NCI-H345 treated with DMSO at 0.1 percent for 48 hours (cell line): ENCODE measurements around the gene CLPTM1L.
"Not testable (repeated sequence)": the region's sequence is repeated elsewhere in the genome, so short reads cannot be mapped to it uniquely, and the experiment has no call there.

ENCODE experiments used
- DNase-seq: peaks from one replicate; lab custom pipeline; 2025; ENCODE audit not compliant: unreplicated experiment; lab: John Stamatoyannopoulos, UW

The CLPTM1L gene

DNA sequence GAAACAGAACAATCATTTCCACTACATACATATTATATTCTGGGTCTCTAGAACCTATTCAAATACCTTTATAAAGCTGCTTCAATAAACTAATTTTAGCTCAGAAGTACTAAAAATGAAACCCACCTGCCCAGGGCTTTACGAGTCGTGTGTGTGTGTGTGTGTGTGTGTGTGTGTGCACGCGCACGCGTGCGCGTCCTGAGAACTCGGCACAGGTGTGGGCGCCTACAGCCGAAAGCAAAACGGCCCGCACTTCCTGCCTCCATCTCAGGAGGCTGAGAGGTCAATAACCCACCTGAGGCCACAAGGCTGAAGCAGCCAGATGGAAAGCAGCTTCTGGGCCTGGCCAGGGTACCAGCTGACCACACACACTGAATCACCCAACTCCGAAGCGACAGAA is 3.0 kb downstream of the CLPTM1L start:
- DNase-seq: no peak

DNA sequence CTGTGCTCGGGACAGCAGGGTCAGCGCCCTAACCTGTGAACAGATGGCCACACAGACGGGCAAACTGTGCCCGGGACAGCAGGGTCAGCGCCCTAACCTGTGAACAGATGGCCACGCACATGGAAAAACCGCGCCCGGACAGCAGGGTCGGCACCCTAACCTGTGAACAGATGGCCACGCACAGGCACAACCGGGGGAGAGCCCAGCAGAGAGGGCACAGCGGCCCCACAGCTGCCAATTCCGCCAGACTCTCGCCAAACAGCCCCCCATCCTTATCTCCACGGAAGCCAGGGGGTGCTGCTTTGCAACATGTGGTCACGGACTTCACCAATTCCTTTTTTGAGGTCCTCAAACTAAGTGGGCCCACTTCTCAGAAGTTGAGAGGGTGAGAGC is 5.1 kb downstream of the CLPTM1L start:
- DNase-seq: not testable (repeated sequence)

DNA sequence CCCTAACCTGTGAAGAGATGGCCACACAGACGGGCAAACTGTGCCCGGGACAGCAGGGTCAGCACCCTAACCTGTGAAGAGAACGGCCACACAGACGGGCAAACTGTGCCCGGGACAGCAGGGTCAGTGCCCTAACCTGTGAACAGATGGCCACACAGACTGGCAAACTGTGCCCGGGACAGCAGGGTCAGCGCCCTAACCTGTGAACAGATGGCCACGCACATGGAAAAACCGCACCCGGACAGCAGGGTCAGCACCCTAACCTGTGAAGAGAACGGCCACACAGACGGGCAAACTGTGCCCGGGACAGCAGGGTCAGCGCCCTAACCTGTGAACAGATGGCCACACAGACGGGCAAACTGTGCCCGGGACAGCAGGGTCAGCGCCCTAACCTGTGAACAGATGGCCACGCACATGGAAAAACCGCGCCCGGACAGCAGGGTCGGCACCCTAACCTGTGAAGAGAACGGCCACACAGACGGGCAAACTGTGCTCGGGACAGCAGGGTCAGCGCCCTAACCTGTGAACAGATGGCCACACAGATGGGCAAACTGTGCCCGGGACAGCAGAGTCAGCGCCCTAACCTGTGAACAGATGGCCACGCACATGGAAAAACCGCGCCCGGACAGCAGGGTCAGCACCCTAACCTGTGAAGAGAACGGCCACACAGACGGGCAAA is 5.6 kb downstream of the CLPTM1L start:
- not testable (repeated sequence) for DNase-seq

DNA sequence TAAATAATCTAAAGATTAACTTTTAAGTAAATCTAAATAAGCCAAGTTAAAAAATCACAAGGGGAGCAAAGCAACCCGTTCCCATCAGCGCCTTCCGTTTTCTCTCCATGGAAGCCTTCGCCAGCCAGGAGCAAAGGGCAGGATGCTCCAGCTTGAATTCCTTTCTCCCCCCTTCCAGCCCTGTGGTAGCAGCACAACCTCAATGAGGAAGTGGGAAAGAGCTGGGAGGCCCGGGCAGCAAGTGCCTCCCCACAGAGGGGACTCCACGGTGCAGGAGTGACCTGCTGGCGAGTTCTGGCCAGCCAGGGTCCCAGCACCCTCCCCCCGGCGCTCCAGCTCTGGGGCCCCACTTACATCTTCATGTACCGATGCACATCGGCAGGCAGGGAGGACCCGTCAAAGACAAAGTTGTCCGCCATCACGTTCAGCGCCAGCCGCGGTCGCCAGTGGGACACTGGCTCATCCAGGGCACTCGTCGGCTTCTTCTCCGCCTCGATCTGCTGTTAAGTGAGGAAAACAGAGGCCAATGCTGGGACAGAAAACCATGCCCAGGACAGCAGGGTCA is 6.3 kb downstream of the CLPTM1L start:
- DNase-seq: no peak

DNA sequence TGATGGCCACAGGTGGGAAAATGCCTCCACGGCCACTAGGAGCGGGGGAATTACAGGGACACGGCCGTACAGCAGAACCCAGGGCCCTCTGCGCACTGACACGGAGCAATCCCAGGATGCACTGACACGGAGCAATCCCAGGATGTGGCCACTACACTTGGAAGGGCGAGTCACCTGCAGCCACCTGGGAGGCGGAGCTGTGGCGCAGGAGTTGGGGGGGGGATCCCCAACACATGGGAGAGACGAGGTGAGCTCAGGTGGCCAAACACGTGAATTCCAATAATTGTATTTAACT is 6.8 kb downstream of the CLPTM1L start:
- no peak for DNase-seq

DNA sequence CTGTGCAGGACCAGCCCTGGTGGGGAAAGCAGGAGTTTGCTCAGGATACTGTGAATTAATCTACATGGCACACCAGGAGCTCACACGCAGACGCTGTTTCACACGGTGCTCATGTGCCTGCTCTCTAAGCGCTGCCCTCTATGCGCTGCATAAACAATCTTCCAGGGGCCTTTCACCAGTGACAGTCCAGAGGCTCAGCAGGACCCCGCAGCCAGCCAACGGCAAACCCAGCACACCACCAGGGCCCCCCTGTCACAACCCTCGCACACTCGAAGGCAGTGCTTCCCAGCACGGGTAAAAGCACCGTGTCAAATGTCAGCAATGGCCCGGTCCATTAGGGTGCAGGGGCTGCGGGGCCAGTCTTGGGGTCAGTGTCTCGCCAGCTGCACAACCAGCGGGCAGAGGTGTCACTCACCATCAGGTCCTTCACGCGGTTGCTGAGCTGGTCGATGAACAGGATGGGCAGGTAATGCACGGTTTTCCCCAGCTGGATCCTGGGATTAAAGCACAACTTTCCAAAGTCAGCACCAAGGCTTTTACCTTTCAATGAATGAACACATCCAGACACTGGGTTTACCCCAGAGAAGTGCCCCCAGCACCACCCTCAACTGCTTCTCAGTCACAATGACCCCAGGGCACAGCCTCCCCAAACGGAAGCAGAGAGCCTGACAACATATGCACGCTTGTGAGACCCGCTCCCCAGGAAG is 7.3 kb downstream of the CLPTM1L start:
- no peak for DNase-seq

DNA sequence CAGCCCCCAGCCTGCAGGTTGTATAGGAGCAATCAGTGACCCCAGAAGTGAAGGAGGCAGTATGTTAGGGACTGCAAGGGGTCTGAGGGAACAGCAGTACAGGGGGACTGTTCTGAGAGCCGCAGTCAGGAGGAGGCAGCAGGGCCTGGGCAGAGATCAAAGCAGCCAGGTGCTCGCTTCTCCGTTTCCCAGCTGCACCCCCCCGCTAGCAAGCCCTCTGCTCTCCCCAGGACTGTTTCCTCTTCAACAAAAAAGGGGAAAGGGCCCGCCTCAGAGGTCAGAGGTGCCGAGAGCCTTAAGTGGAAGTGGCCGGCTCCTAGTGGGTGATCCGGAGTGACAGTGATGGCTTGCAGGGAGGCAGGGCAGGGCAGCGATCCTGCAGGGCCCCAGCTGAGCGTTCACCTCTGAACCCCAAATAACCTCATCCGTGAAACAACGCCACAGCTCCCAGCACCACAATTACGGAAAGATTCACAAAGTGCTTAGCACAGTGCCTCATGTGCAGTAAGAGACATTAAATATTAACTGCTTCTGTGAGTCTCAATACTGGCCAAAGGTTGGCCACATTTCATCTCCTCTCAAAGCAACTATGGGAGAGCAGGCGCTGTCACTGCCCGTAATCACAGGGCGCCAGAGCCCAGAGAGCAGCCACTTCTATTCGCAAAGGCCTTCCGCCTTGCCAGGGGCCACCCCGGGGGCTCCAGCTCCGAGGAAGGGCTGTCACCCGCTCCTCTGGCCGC is 8.0 kb downstream of the CLPTM1L start:
- DNase-seq: no peak

DNA sequence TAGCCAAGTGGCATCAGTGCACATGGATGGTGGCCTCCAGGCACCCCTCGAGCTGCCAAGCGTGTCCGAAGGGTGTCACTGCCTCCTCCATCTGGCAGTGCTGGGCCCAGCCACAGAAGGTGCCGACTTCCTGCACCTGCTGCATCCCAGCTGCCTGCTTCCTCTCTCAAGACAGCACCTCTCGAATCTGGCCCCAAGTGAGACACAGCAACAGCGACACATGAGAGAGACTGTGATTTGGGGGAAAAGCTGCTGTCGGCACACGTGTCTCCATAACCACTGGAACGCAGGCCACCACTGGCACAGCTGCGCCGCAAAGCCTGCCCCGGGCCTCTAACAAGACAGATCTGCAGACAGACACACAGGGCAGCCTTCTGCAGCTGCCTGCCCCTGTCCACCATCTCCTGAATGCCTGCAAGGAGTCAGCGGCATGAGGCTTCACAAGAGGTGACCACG is 8.8 kb downstream of the CLPTM1L start:
- no peak for DNase-seq

DNA sequence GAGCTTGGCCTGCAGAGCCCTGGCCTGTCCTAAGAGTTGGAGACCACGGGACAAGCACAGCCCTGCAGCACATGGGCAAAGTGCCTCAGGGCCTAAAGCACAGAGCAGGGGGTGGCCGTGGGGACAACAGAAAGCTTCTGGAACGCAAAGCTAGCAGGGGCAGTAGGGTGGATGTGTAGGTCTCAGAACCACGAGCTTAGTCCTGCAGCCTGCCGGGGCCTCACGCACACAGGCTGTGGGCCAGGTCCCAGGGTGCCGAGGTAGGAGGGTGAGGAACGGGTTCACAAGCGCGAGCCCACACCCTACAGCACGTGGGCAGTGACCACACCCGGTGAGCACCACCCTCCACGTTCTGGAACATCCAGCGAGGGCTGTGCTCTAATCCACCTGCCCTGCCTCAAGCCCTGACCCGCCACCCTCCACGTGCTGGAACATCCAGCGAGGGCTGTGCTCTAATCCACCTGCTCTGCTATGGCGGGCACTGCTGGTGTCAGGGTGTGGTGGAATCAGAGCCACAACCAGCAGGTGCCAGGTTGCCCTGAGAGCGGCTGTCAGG is 9.3 kb downstream of the CLPTM1L start:
- no peak for DNase-seq

DNA sequence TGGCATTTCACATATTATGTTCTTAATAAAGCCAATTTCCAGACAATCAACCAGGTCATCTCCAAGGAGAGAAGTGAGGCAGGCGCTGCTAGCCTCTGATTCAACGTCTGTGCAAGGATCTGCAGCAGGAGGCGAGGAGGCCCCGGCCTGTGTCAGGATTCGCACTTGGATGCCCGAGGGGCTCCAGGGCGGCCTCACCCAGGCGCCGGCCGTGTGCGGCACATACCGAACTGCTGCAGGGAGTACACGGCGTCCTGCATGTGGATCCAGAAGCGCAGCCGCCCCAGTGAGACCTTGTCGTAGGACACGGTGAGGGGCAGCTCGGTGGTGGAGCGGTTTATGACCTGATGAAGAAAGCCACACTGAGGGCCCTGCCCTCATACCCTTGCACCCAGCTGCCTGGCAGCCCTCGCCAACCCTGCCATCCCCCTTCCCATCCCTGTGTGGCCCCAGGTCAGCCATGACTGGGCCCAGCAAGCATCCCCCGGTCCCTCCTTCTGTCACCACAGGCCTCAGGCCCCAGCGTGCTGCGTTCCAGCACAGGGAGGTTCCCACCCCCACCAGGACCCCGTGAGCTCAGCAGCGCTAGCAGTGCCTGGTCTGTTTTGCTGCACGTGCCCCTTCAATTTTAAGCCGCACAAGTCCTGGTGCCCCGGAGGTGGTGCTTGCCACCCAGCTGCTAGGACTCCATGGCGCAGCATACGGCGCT is 9.9 kb downstream of the CLPTM1L start:
- no peak for DNase-seq

DNA sequence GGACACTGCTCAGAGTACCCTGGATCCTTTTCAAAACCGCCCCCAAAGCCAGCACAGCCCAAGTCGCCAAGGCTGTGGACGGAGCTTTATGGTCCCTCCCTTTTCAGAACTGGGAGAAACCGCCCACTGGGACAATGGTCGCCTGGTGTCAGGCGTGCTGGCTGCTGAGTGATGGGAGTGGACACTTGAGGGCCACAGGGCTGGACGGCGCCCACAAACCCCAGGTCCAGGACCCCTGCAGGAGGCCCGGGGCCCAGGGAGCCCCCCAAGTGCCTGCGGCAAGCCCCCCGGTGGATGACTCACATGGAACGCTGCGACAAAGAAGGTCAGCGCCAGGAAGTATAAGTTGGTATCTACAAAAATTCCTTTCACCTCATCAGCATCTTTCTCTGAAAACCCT is 10.9 kb downstream of the CLPTM1L start:
- DNase-seq: no peak

DNA sequence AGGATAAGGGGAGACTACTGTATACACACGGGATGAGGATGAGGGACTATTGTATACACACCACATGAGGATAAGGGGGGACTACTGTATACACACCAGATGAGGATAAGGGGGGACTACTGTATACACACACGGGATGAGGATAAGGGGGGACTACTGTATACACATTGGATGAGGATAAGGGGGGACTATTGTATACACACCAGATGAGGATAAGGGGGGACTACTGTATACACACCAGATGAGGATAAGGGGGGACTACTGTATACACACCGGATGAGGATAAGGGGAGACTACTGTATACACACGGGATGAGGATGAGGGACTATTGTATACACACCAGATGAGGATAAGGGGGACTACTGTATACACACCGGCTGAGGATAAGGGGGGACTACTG is 11.6 kb downstream of the CLPTM1L start:
- not testable (repeated sequence) for DNase-seq

DNA sequence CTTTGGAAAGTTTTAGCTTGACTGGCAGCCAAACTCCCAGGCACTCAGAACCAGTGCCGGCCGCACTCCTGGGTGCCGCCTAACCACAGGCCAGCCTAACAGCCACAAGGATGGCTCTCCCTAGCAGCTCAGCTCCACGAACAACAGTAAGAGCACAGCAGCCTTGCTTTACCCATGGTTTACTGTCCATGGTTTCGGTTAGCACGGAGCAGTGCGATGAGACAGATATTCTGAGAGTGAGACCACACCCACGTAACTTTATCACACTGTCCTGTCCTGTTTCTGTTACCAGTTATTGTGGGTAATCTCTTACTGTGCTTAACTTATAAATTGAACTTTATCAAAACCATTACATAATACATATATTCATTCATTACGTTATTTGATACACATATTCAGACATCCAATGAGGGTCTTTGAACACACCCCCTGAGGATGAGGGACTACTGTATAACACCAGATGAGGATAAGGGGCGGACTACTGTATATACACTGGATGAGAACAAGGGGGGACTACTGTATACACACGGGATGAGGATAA is 12.4 kb downstream of the CLPTM1L start:
- no peak for DNase-seq

DNA sequence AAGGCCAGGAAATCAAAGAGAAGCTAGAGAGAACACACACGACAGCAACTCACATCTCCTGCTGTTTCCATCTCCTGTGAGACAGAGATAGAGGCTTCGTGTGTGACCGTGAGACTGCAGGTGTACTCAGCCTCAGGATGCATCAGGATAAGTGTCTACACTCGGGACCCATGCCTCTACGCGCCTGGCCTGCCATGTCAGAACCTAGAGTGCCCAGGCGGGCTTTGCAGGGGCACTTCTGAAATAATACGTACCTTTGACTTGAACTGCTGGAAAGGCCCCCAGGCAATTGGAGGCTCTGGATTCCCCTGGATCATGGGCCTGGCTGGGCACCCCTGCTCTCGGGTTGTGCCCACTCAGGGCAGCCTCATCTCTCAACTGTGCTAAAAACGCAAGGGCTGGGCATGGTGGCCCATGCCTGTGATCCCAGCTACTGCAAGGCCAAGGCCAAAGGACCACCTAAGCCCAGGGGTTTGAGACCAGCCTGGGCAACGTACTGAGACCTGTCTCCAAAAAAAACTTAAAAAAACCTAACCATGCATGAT is 13.0 kb downstream of the CLPTM1L start:
- DNase-seq: no peak

DNA sequence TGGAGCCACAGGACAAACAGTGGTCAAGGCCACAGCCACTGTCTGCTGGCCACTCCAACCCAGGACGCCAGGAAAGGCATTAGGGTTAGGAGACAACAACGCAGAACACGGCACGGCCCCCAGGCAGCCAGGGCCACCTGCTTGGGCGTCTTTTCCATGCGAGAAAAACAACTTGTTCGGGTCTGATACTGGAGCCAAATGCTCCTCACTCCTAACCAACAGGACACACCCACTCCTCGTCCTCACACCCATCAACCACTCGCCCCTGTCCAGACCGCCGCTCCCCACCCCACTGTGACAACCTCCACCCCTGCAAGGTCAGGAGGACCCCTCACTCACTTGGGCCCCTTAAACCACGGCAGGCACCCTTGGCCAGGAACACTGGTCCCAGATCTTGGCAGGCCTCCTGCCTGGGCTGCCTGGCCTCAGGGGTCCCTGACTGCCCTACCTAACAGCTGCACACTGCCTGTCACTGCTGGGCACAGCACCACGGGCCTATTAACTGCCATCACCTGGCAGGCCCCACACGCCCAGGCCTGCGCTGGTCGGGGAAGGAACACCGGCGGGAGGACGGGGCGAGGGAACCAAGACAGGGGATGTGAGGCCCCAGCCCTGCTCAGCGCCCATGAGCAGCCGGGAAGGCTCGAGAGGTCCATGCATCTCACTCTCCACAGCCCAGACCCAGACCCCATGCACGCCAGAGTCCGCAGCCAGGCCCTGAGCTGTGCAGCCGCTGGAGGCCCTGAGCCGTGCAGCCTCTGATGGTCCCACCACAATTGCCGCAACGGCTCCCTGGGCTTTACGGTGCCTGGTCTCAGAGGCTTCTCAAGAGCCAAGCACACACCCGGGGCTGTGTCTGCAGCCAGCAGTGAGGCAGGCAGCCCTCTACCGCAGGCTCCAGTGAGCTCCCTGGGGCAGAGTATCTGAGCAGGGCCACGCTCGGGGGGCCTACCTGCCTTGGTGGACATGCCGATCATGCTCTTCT is 13.8 kb downstream of the CLPTM1L start:
- DNase-seq: no peak

DNA sequence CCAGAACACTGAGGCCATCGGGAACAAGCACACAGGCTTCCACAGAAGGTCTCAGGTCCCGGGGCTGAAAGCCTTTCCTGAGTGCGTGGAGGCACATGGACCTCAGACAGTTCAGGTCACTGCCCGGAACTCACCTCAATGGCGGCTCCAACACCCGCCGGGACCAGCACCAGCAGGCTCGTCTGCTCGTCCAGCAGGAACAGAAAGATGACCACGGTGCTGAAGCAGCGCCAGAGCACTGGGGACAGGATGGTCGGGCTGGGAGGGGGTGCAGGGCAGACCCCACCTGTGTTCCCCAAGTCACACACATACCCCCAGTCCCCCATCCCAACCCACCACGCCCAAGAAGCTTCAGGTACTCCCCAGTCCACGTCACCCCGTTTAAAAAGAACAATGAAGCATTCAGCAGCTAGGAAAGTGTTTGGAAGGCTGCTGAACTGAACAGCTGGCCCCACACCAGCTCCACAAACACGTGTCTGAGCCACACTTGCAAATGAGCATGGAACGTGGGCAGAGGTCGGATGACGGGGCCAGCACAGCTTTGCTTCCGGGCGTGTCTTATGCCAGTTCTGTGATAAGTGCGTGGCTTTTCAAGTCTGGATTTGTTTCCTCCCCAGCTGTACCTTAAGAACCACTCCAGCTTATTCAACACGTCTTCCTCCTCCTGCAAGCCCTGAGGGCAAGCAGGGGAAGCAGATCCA is 14.6 kb downstream of the CLPTM1L start:
- no peak for DNase-seq

DNA sequence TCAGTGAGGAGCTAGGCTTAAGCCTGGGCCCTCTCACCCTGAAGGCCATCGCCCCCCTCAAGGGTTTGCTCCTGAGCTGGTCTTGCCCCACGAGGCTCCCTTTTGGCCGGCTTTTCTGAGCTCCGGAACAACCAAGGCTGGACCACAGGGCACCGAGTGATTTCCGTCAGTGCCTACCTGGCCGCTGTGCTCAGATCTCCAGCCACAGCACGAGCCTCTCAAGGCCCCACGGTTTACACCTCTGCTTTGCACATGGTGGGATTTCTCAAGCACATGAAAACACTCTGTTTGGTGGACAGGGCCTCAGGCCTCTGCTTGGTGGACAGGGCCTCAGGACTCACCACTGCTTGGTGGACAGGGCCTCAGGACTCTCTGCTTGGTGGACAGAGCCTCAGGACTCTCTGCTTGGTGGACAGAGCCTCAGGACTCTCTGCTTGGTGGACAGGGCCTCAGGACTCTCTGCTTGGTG is 15.8 kb downstream of the CLPTM1L start:
- no peak for DNase-seq
